Measurements from ENCODE around the gene ZNF467. TPM values are rescaled to one million over a fixed set of nuclear protein-coding genes. Genes with fewer than 3 reads are reported as not detected.

The ZNF467 gene
- polyA plus RNA-seq, 1 donor = 6.0 TPM

GRCh38 chr7:149771720-149772240 lies 1.6 kb downstream of the ZNF467 start:
- H3K27me3 ChIP-seq (ENCODE audit: control insufficient read depth, insufficient read depth, low read length) = peaks cover 73% of the 10 kb centered on the region
- peaks cover 7% of the 10 kb centered on the region for H3K9me3 ChIP-seq (ENCODE audit: control insufficient read depth, low read depth, low read length)
- H3K27ac ChIP-seq (ENCODE audit: low read length) = no peak overlapping the region
- H3K4me3 ChIP-seq (ENCODE audit: low read length) = peak overlapping the region; percentile 43
- peaks cover 3% of the 10 kb centered on the region for H3K36me3 ChIP-seq (ENCODE audit: control insufficient read depth, insufficient read depth, low read length)
- H3K4me1 ChIP-seq (ENCODE audit: control insufficient read depth, insufficient read depth, low read length) = peaks cover 6% of the 10 kb centered on the region
- WGBS (ENCODE audit: insufficient coverage, low lambda C conversion rate) = no CpG with 5 or more reads among the region's 37 CpGs
- peak; percentile 87 to 92 for DNase-seq

- no peak overlapping the region for H3K27ac ChIP-seq (ENCODE audit: low read length)
- no peak for DNase-seq
- peaks cover 3% of the 10 kb centered on the region for H3K36me3 ChIP-seq (ENCODE audit: control insufficient read depth, insufficient read depth, low read length)
- WGBS (ENCODE audit: insufficient coverage, low lambda C conversion rate) = no CpG with 5 or more reads among the region's 16 CpGs
- H3K9me3 ChIP-seq (ENCODE audit: control insufficient read depth, low read depth, low read length) = peaks cover 7% of the 10 kb centered on the region
- H3K4me1 ChIP-seq (ENCODE audit: control insufficient read depth, insufficient read depth, low read length) = peaks cover 6% of the 10 kb centered on the region
- H3K27me3 ChIP-seq (ENCODE audit: control insufficient read depth, insufficient read depth, low read length) = peaks cover 74% of the 10 kb centered on the region
- H3K4me3 ChIP-seq (ENCODE audit: low read length) = peak overlapping the region; percentile 39
Observed at GRCh38 chr7:149770728-149771636, 2.4 kb downstream of the ZNF467 start.

DNA sequence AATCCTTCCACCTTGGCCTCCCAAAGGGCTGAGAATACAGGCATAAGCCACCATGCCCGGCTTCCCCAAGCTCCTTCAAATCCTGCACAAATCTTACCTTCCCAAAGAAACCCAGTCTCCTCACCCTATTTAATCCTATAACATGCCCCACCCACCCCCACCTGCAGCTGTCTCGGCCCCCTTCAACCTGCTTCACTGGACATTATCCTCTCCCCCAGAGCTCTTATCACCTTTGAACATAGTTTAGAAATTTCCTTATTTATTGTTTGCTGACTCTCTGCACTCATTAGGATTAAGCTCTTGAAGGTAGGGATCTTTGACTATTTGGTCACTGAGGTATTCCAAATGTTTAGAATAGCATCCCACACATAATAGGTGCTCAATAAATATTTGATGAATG lies 3.5 kb downstream of the ZNF467 start:
- H3K36me3 ChIP-seq (ENCODE audit: control insufficient read depth, insufficient read depth, low read length) = peaks cover 3% of the 10 kb centered on the region
- peaks cover 7% of the 10 kb centered on the region for H3K9me3 ChIP-seq (ENCODE audit: control insufficient read depth, low read depth, low read length)
- peaks cover 6% of the 10 kb centered on the region for H3K4me1 ChIP-seq (ENCODE audit: control insufficient read depth, insufficient read depth, low read length)
- no peak for DNase-seq
- no peak overlapping the region for H3K27ac ChIP-seq (ENCODE audit: low read length)
- H3K27me3 ChIP-seq (ENCODE audit: control insufficient read depth, insufficient read depth, low read length) = peaks cover 82% of the 10 kb centered on the region
- no peak overlapping the region for H3K4me3 ChIP-seq (ENCODE audit: low read length)
- WGBS (ENCODE audit: insufficient coverage, low lambda C conversion rate) = no CpG with 5 or more reads among the region's 2 CpGs

DNA sequence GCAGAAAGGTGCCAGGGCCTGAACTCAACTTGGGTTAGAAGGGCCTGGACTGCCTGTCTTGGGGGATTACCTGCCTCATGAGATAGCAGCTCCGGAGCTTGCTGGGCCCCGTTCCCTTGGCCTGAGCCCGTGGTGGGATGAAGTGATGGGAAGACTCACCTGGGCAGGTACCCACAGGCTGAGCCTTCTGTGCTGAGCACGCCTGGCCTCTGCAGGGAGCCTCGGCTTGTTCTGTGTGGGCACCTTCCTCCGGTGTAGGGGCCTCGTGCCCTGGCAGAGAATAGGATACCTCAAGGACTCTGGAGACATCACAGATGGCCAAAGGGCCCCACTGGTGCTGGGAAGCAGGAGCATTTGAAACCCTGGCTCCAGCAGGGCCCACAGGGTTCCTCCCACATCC lies 4.5 kb downstream of the ZNF467 start:
- H3K27ac ChIP-seq (ENCODE audit: low read length) = no peak overlapping the region
- peaks cover 6% of the 10 kb centered on the region for H3K4me1 ChIP-seq (ENCODE audit: control insufficient read depth, insufficient read depth, low read length)
- peaks cover 81% of the 10 kb centered on the region for H3K27me3 ChIP-seq (ENCODE audit: control insufficient read depth, insufficient read depth, low read length)
- H3K9me3 ChIP-seq (ENCODE audit: control insufficient read depth, low read depth, low read length) = peaks cover 6% of the 10 kb centered on the region
- H3K36me3 ChIP-seq (ENCODE audit: control insufficient read depth, insufficient read depth, low read length) = peaks cover 3% of the 10 kb centered on the region
- WGBS (ENCODE audit: insufficient coverage, low lambda C conversion rate) = no CpG with 5 or more reads among the region's 7 CpGs
- DNase-seq = no peak
- no peak overlapping the region for H3K4me3 ChIP-seq (ENCODE audit: low read length)

- Histone ChIP-seq H3K27ac (ENCODE audit: low read length) (no peak overlapping the region), H3K4me3 (ENCODE audit: low read length) (no peak overlapping the region), H3K4me1 (ENCODE audit: control insufficient read depth, insufficient read depth, low read length) (peaks cover 4% of the 10 kb centered on the region), H3K36me3 (ENCODE audit: control insufficient read depth, insufficient read depth, low read length) (peaks cover 3% of the 10 kb centered on the region), H3K27me3 (ENCODE audit: control insufficient read depth, insufficient read depth, low read length) (peaks cover 87% of the 10 kb centered on the region), H3K9me3 (ENCODE audit: control insufficient read depth, low read depth, low read length) (no peaks in the 10 kb centered on the region)
- 100% methylated on average over 2 of the region's 8 CpGs for WGBS (ENCODE audit: insufficient coverage, low lambda C conversion rate)
- DNase-seq = no peak
Observed at GRCh38 chr7:149767068-149767467, 6.3 kb downstream of the ZNF467 start.

- H3K36me3 ChIP-seq (ENCODE audit: control insufficient read depth, insufficient read depth, low read length) = peaks cover 3% of the 10 kb centered on the region
- H3K4me1 ChIP-seq (ENCODE audit: control insufficient read depth, insufficient read depth, low read length) = peaks cover 4% of the 10 kb centered on the region
- H3K27ac ChIP-seq (ENCODE audit: low read length) = no peak overlapping the region
- WGBS (ENCODE audit: insufficient coverage, low lambda C conversion rate) = no CpG with 5 or more reads among the region's 18 CpGs
- DNase-seq = no peak
- no peak overlapping the region for H3K4me3 ChIP-seq (ENCODE audit: low read length)
- H3K27me3 ChIP-seq (ENCODE audit: control insufficient read depth, insufficient read depth, low read length) = peaks cover 87% of the 10 kb centered on the region
- no peaks in the 10 kb centered on the region for H3K9me3 ChIP-seq (ENCODE audit: control insufficient read depth, low read depth, low read length)
Observed at GRCh38 chr7:149766135-149766675, 7.2 kb downstream of the ZNF467 start.

DNA sequence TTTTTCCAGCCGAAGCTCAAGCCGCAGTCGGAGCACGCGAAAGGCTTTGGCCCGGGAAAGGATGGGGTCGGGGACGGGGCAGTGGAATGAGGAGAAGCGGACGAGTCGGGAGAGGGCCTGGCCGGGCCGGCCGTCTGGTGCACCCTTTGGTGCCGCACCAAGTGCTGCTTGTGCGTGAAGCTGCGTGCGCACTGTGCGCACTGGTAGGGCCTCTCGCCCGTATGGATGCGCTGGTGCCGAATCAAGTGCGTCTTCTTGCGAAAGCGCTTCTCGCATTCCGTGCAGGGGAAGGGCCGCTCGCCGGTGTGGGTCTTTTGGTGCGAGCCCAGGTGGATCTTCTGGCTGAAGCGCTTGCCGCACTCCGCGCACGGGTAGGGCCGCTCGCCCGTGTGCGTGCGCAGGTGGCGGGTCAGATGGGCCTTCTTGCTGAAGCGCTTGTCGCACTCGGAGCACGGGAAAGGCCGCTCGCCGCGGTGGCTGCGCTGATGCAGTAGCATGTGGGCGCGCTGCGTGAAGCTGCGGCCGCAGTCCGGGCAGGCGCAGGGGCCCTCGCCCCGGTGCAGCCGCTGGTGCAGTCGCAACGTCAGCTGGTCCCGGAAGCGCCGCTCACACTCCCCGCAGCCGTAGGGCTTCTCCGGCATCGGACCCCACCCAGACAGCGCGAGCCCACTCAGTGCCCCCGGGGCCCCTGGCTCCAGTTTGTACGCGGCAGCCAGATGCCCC lies 7.8 kb downstream of the ZNF467 start:
- peak in 1 of 2 donors; percentile 22 for DNase-seq
- Histone ChIP-seq H3K4me1 (ENCODE audit: control insufficient read depth, insufficient read depth, low read length) (no peaks in the 10 kb centered on the region), H3K27me3 (ENCODE audit: control insufficient read depth, insufficient read depth, low read length) (peaks cover 86% of the 10 kb centered on the region), H3K9me3 (ENCODE audit: control insufficient read depth, low read depth, low read length) (no peaks in the 10 kb centered on the region), H3K4me3 (ENCODE audit: low read length) (no peak overlapping the region), H3K36me3 (ENCODE audit: control insufficient read depth, insufficient read depth, low read length) (peaks cover 3% of the 10 kb centered on the region), H3K27ac (ENCODE audit: low read length) (no peak overlapping the region)
- WGBS (ENCODE audit: insufficient coverage, low lambda C conversion rate) = no CpG with 5 or more reads among the region's 76 CpGs

DNA sequence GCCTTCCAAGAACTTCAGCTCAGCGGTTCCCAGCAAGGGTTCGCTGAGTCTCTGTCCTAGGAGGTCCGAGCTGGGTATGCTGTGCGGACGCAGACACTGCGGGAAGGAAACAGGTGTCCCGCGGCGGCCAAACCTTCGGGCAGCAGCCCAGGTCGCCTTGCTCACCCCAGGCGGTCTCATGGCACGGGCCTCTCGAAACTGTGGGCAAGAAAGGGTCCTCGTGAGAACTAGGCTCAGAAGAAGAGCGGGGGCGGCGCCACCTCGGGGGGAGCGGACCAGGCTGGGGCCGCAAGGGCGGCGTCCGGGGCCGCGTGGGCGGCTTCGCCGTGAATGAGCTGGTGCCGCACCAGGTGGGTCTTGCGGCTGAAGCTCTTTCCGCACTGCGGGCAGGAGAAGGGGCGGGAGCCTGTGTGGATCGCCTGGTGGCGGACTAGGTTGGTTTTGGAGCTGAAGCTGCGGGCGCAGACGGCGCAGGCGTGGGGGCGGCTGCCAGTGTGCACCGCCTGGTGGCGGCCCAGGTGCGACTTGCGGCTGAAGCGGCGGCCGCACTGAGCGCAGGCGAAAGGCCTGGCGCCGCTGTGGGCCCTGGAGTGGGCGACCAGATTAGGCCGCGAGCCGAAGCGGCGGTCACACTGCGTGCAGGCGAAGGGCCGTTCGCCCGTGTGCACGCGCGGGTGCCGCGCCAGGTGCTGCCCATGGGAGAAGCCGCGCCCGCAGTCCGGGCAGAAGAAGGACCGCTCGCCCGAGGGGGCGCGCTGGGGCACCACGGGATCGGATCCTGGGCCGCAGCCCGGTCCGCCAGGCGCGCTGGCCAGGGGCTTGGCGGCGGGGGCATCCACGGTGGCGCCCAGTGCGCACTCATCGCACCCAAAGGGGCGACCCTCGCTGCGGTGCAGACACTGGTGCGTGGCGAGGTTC lies 8.6 kb downstream of the ZNF467 start:
- Histone ChIP-seq H3K36me3 (ENCODE audit: control insufficient read depth, insufficient read depth, low read length) (peaks cover 3% of the 10 kb centered on the region), H3K4me1 (ENCODE audit: control insufficient read depth, insufficient read depth, low read length) (no peaks in the 10 kb centered on the region), H3K9me3 (ENCODE audit: control insufficient read depth, low read depth, low read length) (no peaks in the 10 kb centered on the region), H3K27me3 (ENCODE audit: control insufficient read depth, insufficient read depth, low read length) (peaks cover 85% of the 10 kb centered on the region), H3K4me3 (ENCODE audit: low read length) (no peak overlapping the region), H3K27ac (ENCODE audit: low read length) (no peak overlapping the region)
- DNase-seq = peak in 1 of 2 donors; percentile 44
- no CpG with 5 or more reads among the region's 96 CpGs for WGBS (ENCODE audit: insufficient coverage, low lambda C conversion rate)

DNA sequence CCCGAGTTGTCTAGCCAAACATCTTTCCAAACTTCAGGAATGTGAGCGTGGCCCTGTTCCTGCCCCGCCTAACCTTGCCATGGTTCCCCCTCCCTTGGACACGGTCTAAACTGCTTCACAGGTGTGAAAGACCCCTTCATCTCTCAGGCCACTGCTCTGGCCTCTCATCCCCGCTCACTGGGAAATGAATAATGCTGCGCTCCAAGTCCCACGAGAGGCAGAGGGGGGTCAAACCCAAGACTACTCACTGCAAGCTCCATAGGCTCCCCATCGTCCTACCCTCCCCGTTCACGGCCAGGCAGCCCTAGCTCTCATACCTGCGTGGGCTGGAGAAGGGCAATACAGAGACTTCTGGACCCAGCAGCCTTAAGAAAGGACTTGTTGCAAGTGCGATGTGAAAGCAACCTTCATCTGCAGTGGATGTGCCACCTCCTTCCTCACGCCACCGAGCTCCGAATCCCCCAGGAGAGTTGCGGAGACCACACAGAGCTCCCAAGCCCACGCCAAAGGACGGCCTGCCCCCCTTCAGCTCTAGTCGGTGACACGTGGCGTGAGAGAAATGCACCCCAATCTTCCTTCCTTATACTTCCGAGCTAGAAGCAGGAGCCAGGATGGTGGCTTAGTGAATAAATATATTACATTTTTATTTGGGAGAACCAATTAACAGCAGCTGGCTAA lies 9.7 kb downstream of the ZNF467 start:
- Histone ChIP-seq H3K27ac (ENCODE audit: low read length) (no peak overlapping the region), H3K27me3 (ENCODE audit: control insufficient read depth, insufficient read depth, low read length) (peaks cover 79% of the 10 kb centered on the region), H3K4me3 (ENCODE audit: low read length) (no peak overlapping the region), H3K36me3 (ENCODE audit: control insufficient read depth, insufficient read depth, low read length) (no peaks in the 10 kb centered on the region), H3K9me3 (ENCODE audit: control insufficient read depth, low read depth, low read length) (no peaks in the 10 kb centered on the region), H3K4me1 (ENCODE audit: control insufficient read depth, insufficient read depth, low read length) (no peaks in the 10 kb centered on the region)
- no peak for DNase-seq
- no CpG with 5 or more reads among the region's 22 CpGs for WGBS (ENCODE audit: insufficient coverage, low lambda C conversion rate)
